HepG2 (cell line): ENCODE data around the gene PIGR. TPM values are rescaled to one million over a fixed set of nuclear protein-coding genes. Genes with fewer than 3 reads are reported as not detected.

ENCODE experiments used
- ATAC-seq: fragments of 200-7000 bp; cut with Tn5 transposase; 3 replicates; pipeline ENCODE4 v1.9.1; 2020; ENCODE audit warnings: mild to moderate bottlenecking, moderate library complexity
- BruUV-seq: library from RNA; stranded (reverse); fragments of 400-500 nt; replicated peaks from 2 replicates; lab custom pipeline; 2021; lab: Mats Ljungman, UMichigan
- CTCF ChIA-PET: fragments of 300-600 bp; formaldehyde crosslinking; extraction: SDS; loops from one replicate; lab custom pipeline; 2021; ENCODE audit warnings: low total read pairs, inconsistent platforms, low intra/inter-chr PET ratio; lab: Yijun Ruan, JAX
- POLR2A ChIA-PET: fragments of 350-600 bp; sonication (Branson Sonifier 250); formaldehyde crosslinking; loops from one replicate; lab custom pipeline; 2020; ENCODE audit warnings: antibody characterized with exemption, inconsistent platforms; lab: Yijun Ruan, JAX
- DNase-seq: peaks from one replicate; pipeline ENCODE4 v3.0.0-alpha.2; 2015; ENCODE audit warnings: low spot score
- FAIRE-seq: peaks from 3 replicates; lab custom pipeline; 2011; peaks lifted over from hg19 to GRCh38; lab: Jason Lieb, UNC
- H2AFZ ChIP-seq: one replicate; pipeline ENCODE4 v1.6.1; 2011; ENCODE audit warnings: low read length, inconsistent platforms
- H3K27ac ChIP-seq: fragments of 300-600 bp; 3 replicates; pipeline ENCODE4 v1.8.0; 2011; ENCODE audit warnings: mixed run types, mild to moderate bottlenecking, mixed read lengths, low read length, inconsistent platforms; ENCODE audit not compliant: insufficient read depth; ENCODE audit errors: extremely low read length
- H3K27me3 ChIP-seq, 2 experiments: fragments of 200-600 bp in 1 of 2; 2 replicates in 1 of 2; 3 replicates in 1 of 2; pipeline versions ENCODE4 v1.6.0 to v1.8.0; 2011; ENCODE audit warnings: low read length in 2 of 2, mild to moderate bottlenecking in 2 of 2, moderate library complexity in 2 of 2, inconsistent platforms in 1 of 2; ENCODE audit not compliant: insufficient read depth in 2 of 2, control insufficient read depth in 1 of 2
- H3K36me3 ChIP-seq, 2 experiments: fragments of 200-600 bp in 1 of 2; replicated peaks in 1 of 2; 2 replicates in 1 of 2; 3 replicates in 1 of 2; pipeline versions ENCODE4 v1.5.1 to v1.8.0; 2011; ENCODE audit warnings: low read length in 2 of 2, inconsistent platforms in 1 of 2; ENCODE audit not compliant: insufficient read depth in 2 of 2, control insufficient read depth in 1 of 2
- H3K4me1 ChIP-seq: 2 replicates; pipeline ENCODE4 v1.5.1; 2012; ENCODE audit warnings: low read length, inconsistent platforms; ENCODE audit not compliant: insufficient read depth
- H3K4me2 ChIP-seq: 2 replicates; pipeline ENCODE4 v1.6.0; 2011; ENCODE audit warnings: low read depth, low read length, inconsistent platforms
- H3K4me3 ChIP-seq, 3 experiments: fragments of 200-600 bp in 1 of 3; sonication (generic), shearing (Covaris generic) in 1 of 3; replicated peaks in 1 of 3; 2 replicates each; pipeline ENCODE4 v1.5.1; 2011 to 2016; ENCODE audit warnings: low read length in 3 of 3, inconsistent platforms in 2 of 3, low read depth in 2 of 3, mild to moderate bottlenecking in 2 of 3, control low read depth in 1 of 3, mixed read lengths in 1 of 3; ENCODE audit not compliant: insufficient read depth in 1 of 3
- H3K79me2 ChIP-seq: one replicate; pipeline ENCODE4 v1.6.1; 2011; ENCODE audit warnings: low read length, inconsistent platforms; ENCODE audit not compliant: insufficient read depth
- H3K9ac ChIP-seq: 2 replicates; pipeline ENCODE4 v1.6.0; 2011; ENCODE audit warnings: mild to moderate bottlenecking, low read depth, low read length, inconsistent platforms; ENCODE audit not compliant: insufficient read depth
- H3K9me3 ChIP-seq: 2 replicates; pipeline ENCODE4 v1.5.1; 2012; ENCODE audit warnings: mild to moderate bottlenecking, low read length
- H4K20me1 ChIP-seq: 2 replicates; pipeline ENCODE4 v1.6.0; 2011; ENCODE audit warnings: inconsistent platforms, mild to moderate bottlenecking, low read length, moderate library complexity; ENCODE audit not compliant: insufficient read depth
- ETS1 ChIP-seq: sonication (generic); formaldehyde crosslinking; IDR thresholded peaks from 2 replicates; pipeline ENCODE4 v1.4.0; 2020; ENCODE audit warnings: missing genetic modification reagents
- SAFB2 ChIP-seq: sonication (generic); formaldehyde crosslinking; IDR thresholded peaks from 2 replicates; pipeline ENCODE4 v1.5.1; 2020; ENCODE audit warnings: missing genetic modification reagents, low read depth, mild to moderate bottlenecking, borderline replicate concordance
- ZNF142 ChIP-seq: sonication (generic); formaldehyde crosslinking; IDR thresholded peaks from 2 replicates; pipeline ENCODE4 v1.4.0; 2020; ENCODE audit warnings: missing genetic modification reagents
- ZNF264 ChIP-seq: sonication (generic); formaldehyde crosslinking; IDR thresholded peaks from 2 replicates; pipeline ENCODE4 v1.4.0; 2020; ENCODE audit warnings: missing genetic modification reagents
- ZNF275 ChIP-seq: sonication (generic); formaldehyde crosslinking; IDR thresholded peaks from 2 replicates; pipeline ENCODE4 v1.8.0; 2022; ENCODE audit warnings: missing genetic modification reagents, mild to moderate bottlenecking, inconsistent platforms, borderline replicate concordance
- ZNF44 ChIP-seq: sonication (generic); formaldehyde crosslinking; IDR thresholded peaks from 2 replicates; pipeline ENCODE4 v1.5.1; 2020; ENCODE audit warnings: mild to moderate bottlenecking, missing genetic modification reagents
- ZNF7 ChIP-seq: IDR thresholded peaks from 2 replicates; pipeline ENCODE4 v1.6.1; 2016; ENCODE audit warnings: missing biosample characterization, missing genetic modification reagents
- WGBS: methylation state at CpG from one replicate; pipeline ENCODE4 v1.1.6; 2017; ENCODE audit warnings: low lambda C conversion rate; 5-methylcytosine and 5-hydroxymethylcytosine counted together
- in situ Hi-C: cut with HindIII; loops from 2 replicates; pipeline ENCODE4 v1.10.0; 2017; ENCODE audit warnings: low pct_unique_long_range_greater_than_20kb; ENCODE audit not compliant: extremely low pct_ligation_motif_present
- intact Hi-C: fragments of 100-400 bp; cut with micrococcal nuclease; formaldehyde crosslinking; loops from one replicate; pipeline ENCODE4 v1.10.0; 2022; ENCODE audit not compliant: unreplicated experiment
- polyA plus RNA-seq, 8 experiments: library from polyadenylated mRNA; depleted of rRNA in 3 of 8; stranded (reverse) in 7 of 8; unstranded in 1 of 8; fragments of >200 nt; fragmentation: Illumina TruSeq in 4 of 8; extraction: Trizol in 4 of 8; gene quantifications; 2 replicates each; pipeline versions ENCODE4 v1.2.1 to v1.2.3, GENCODE V29; 2011 to 2016; ENCODE audit warnings: low read depth in 4 of 8, missing spikeins in 1 of 8, mixed read lengths in 1 of 8; ENCODE audit not compliant: insufficient read depth in 1 of 8
- total RNA-seq, 5 experiments: library from RNA; depleted of rRNA; stranded (reverse); fragments of >200 nt; fragmentation: Illumina TruSeq; extraction: Trizol; gene quantifications; 2 replicates each; pipeline ENCODE4 v1.2.3, GENCODE V29; 2016; ENCODE audit warnings: low read depth in 1 of 5

Gene PIGR
- total and polyA plus RNA-seq, 2 of the 13 experiments (the other 11 are each of a cell fraction or from before 2014, with no cell fraction given), result not detected

DNA sequence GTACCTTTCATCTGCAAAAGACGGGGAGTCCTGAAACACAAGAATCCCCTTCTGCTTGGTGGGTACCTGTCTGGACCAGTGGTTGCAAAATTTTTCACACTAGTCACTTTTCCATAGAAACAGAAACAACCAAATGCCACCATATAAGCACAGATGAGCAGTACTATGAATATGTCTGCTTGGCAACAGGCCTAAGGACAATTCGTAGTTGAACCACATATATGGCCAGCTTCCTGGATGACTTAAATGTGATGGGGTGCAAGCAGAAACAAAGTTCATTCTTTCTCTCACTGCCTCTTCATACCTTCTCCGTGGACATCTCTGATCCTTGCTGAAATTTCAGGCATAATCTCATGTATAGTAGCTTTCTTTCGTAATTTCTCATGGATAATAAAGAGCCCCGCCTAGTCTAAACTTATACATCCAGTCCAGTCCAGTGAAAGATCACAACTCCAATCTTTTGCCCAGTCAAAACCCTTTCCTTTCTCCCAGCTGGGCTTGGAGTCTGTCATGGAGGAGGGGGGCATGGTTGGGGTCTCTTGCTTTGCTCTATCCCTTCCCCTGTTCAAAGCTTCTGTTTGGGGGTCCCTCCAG is 16.9 kb upstream of the PIGR start:
- H2AFZ ChIP-seq, result no peak overlapping the region
- 72% methylated on average over 5 of the region's 5 CpGs for WGBS
- POLR2A ChIA-PET, result no interaction called here
- no peak overlapping the region for H3K4me3 ChIP-seq
- in situ Hi-C loops, result no loop called here
- peaks cover 1 to 3% of the 10 kb centered on the region in 2 experiments; a peak in 1 of 5 replicates for H3K27me3 ChIP-seq
- H3K4me2 ChIP-seq, result no peak overlapping the region
- DNase-seq, result no peak
- intact Hi-C loops, result no loop called here
- no peaks in the 10 kb centered on the region for H3K36me3 ChIP-seq
- CTCF ChIA-PET, result no interaction called here
- no peaks in the 10 kb centered on the region for H3K9me3 ChIP-seq
- no peak for FAIRE-seq
- H4K20me1 ChIP-seq, result no peaks in the 10 kb centered on the region
- H3K4me1 ChIP-seq, result peaks cover 33% of the 10 kb centered on the region
- TF ChIP-seq SAFB2 (CRISPR knock-in tag) (no peak), ETS1 (no peak), ZNF142 (CRISPR knock-in tag) (no peak), ZNF7 (CRISPR knock-in tag) (no peak), ZNF275 (CRISPR knock-in tag) (no peak), ZNF264 (CRISPR knock-in tag) (no peak), ZNF44 (CRISPR knock-in tag) (no peak)
- H3K9ac ChIP-seq, result no peak overlapping the region
- no peaks in the 10 kb centered on the region for H3K79me2 ChIP-seq
- no peak overlapping the region for H3K27ac ChIP-seq
- no peak for ATAC-seq
- BruUV-seq, result no TSS peak
